Measurements from ENCODE around the gene CDH3. TPM values are rescaled to one million over a fixed set of nuclear protein-coding genes. Genes with fewer than 3 reads are reported as not detected.

The CDH3 gene
- total and polyA plus RNA-seq, 2 donors from 2014 or later: 9.8 to 61.3 TPM

GRCh38 chr16:68651136-68651535 is 6.0 kb downstream of the CDH3 start:
- no peak for DNase-seq
- Histone ChIP-seq H3K4me1 (ENCODE audit: control insufficient read depth in 2 of 3, insufficient read depth in 2 of 3, low read depth in 1 of 3, low read length in 3 of 3) (peaks cover 0 to 4% (median 0%) of the 10 kb centered on the region in 3 donors), H3K9ac (ENCODE audit: low read length in 3 of 3) (no peak overlapping the region), H3K27me3 (ENCODE audit: control insufficient read depth, insufficient read depth, low read length) (no peaks in the 10 kb centered on the region), H3K4me3 (ENCODE audit: low read length in 3 of 3) (no peak overlapping the region), H3K27ac (ENCODE audit: low read depth in 2 of 2, low read length in 2 of 2) (no peak overlapping the region), H3K9me3 (ENCODE audit: control insufficient read depth in 2 of 3, insufficient read depth in 1 of 3, low read length in 3 of 3) (no peaks in the 10 kb centered on the region), H3K36me3 (ENCODE audit: control insufficient read depth in 2 of 3, insufficient read depth in 3 of 3, low read length in 3 of 3) (no peaks in the 10 kb centered on the region)
- intact Hi-C loops (cut with DNase I): no loop called here
- no peak for FAIRE-seq
- TF ChIP-seq, protein P1, sequence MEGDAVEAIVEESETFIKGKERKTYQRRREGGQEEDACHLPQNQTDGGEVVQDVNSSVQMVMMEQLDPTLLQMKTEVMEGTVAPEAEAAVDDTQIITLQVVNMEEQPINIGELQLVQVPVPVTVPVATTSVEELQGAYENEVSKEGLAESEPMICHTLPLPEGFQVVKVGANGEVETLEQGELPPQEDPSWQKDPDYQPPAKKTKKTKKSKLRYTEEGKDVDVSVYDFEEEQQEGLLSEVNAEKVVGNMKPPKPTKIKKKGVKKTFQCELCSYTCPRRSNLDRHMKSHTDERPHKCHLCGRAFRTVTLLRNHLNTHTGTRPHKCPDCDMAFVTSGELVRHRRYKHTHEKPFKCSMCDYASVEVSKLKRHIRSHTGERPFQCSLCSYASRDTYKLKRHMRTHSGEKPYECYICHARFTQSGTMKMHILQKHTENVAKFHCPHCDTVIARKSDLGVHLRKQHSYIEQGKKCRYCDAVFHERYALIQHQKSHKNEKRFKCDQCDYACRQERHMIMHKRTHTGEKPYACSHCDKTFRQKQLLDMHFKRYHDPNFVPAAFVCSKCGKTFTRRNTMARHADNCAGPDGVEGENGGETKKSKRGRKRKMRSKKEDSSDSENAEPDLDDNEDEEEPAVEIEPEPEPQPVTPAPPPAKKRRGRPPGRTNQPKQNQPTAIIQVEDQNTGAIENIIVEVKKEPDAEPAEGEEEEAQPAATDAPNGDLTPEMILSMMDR (IDR thresholded peaks at IDR 0.05; ENCODE audit: borderline replicate concordance, extremely low read depth, insufficient read depth): no peak

- Histone ChIP-seq H3K36me3 (ENCODE audit: control insufficient read depth in 2 of 3, insufficient read depth in 3 of 3, low read length in 3 of 3) (no peaks in the 10 kb centered on the region), H3K9ac (ENCODE audit: low read length in 3 of 3) (no peak overlapping the region), H3K4me3 (ENCODE audit: low read length in 3 of 3) (no peak overlapping the region), H3K4me1 (ENCODE audit: control insufficient read depth in 2 of 3, insufficient read depth in 2 of 3, low read depth in 1 of 3, low read length in 3 of 3) (no peaks in the 10 kb centered on the region), H3K9me3 (ENCODE audit: control insufficient read depth in 2 of 3, insufficient read depth in 1 of 3, low read length in 3 of 3) (no peaks in the 10 kb centered on the region), H3K27me3 (ENCODE audit: control insufficient read depth, insufficient read depth, low read length) (no peaks in the 10 kb centered on the region), H3K27ac (ENCODE audit: low read depth in 2 of 2, low read length in 2 of 2) (no peak overlapping the region)
- no peak for DNase-seq
- TF ChIP-seq, protein P1 (IDR thresholded peaks at IDR 0.05; ENCODE audit: borderline replicate concordance, extremely low read depth, insufficient read depth): no peak
- FAIRE-seq: no peak
- intact Hi-C loops (cut with DNase I): no loop called here
Observed at GRCh38 chr16:68652659-68653058, 7.5 kb downstream of the CDH3 start.

DNA sequence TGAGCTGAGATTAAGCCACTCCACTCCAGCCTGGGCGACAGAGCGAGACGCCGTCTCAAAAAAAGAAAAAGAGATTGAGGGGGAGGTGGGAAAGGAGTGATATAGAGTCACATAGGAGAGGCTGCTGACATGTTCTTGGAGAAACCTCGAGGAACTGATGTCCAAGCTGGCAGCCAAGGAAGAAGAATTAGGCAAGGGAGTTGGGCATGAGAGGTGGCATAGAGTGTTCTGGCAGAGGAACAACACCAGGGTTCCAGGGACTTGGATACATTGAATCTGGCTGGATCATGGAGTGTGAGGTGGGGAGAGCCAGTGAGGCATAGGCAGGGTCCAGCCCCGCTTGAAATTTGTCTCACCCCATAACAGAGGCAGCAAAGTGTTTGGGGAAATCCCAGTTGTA is 10.7 kb downstream of the CDH3 start:
- intact Hi-C loops (cut with DNase I): no loop called here
- FAIRE-seq (no peak), DNase-seq (no peak)
- Histone ChIP-seq H3K4me3 (ENCODE audit: low read length in 3 of 3) (no peak overlapping the region), H3K27ac (ENCODE audit: low read depth in 2 of 2, low read length in 2 of 2) (no peak overlapping the region), H3K9me3 (ENCODE audit: control insufficient read depth in 2 of 3, insufficient read depth in 1 of 3, low read length in 3 of 3) (no peaks in the 10 kb centered on the region), H3K36me3 (ENCODE audit: control insufficient read depth in 2 of 3, insufficient read depth in 3 of 3, low read length in 3 of 3) (no peaks in the 10 kb centered on the region), H3K4me1 (ENCODE audit: control insufficient read depth in 2 of 3, insufficient read depth in 2 of 3, low read depth in 1 of 3, low read length in 3 of 3) (peaks cover 0 to 4% (median 0%) of the 10 kb centered on the region in 3 donors), H3K9ac (ENCODE audit: low read length in 3 of 3) (no peak overlapping the region), H3K27me3 (ENCODE audit: control insufficient read depth, insufficient read depth, low read length) (no peaks in the 10 kb centered on the region)
- TF ChIP-seq, protein P1 (IDR thresholded peaks at IDR 0.05; ENCODE audit: borderline replicate concordance, extremely low read depth, insufficient read depth): no peak

- H3K4me3 ChIP-seq (ENCODE audit: low read length in 3 of 3): no peak overlapping the region
- intact Hi-C loops (cut with DNase I): no loop called here
- peaks cover 0 to 4% (median 0%) of the 10 kb centered on the region in 3 donors for H3K4me1 ChIP-seq (ENCODE audit: control insufficient read depth in 2 of 3, insufficient read depth in 2 of 3, low read depth in 1 of 3, low read length in 3 of 3)
- no peak for FAIRE-seq
- H3K36me3 ChIP-seq (ENCODE audit: control insufficient read depth in 2 of 3, insufficient read depth in 3 of 3, low read length in 3 of 3): no peaks in the 10 kb centered on the region
- TF ChIP-seq, protein P1 (IDR thresholded peaks at IDR 0.05; ENCODE audit: borderline replicate concordance, extremely low read depth, insufficient read depth): no peak
- peak in 1 of 5 donors; percentile 23 for DNase-seq
- no peak overlapping the region for H3K27ac ChIP-seq (ENCODE audit: low read depth in 2 of 2, low read length in 2 of 2)
- H3K9ac ChIP-seq (ENCODE audit: low read length in 3 of 3): no peak overlapping the region
- H3K9me3 ChIP-seq (ENCODE audit: control insufficient read depth in 2 of 3, insufficient read depth in 1 of 3, low read length in 3 of 3): no peaks in the 10 kb centered on the region
- no peaks in the 10 kb centered on the region for H3K27me3 ChIP-seq (ENCODE audit: control insufficient read depth, insufficient read depth, low read length)
Observed at GRCh38 chr16:68656751-68657150, 11.6 kb downstream of the CDH3 start.
